DOHH2 (cell line): Measurements from ENCODE around the gene LAMC1.

Experiments
- CTCF ChIP-seq: fragments of 200-600 bp; sonication (generic); IDR thresholded peaks from one replicate; pipeline ENCODE4 v1.5.1; 2014; ENCODE audit warnings: antibody characterized with exemption, mild to moderate bottlenecking, low read depth, low read length; ENCODE audit not compliant: poor library complexity, severe bottlenecking
- EZH2phosphoT487 ChIP-seq: fragments of 200-600 bp; sonication (generic); IDR thresholded peaks from 2 replicates; pipeline ENCODE4 v1.6.1; 2017; ENCODE audit warnings: borderline replicate concordance, mild to moderate bottlenecking, antibody characterized with exemption, low read length, moderate library complexity, mixed read lengths

GRCh38 chr1:183195142-183195574, 171.9 kb downstream of the LAMC1 start:
- TF ChIP-seq CTCF (no peak), EZH2phosphoT487 (no peak)
